ENCODE measurements around the gene SORCS2.

The SORCS2 gene

GRCh38 chr4:7223541-7223940 is 31.2 kb downstream of the SORCS2 start:
- no peak for DNase-seq (ENCODE audit: low read depth)

DNA sequence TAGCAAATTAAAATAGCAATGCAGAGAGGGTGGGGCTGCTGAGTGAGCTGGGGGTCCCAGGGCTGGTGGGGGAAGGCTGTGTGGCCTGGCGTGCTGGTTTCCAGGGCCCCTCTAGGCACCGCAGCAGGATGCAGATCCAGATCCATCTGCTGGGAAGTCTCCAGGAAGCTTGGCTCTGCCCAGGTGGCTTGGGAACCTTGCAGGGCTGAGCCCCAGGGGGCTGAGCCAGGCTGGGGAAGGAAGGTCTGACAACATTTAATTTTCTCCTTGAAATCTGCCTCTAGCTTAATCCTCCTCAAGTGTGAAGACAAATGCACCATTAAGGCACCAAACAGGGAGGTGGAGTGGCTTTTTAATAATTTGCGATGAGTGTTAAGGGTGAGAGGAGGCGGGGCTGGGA is 31.7 kb downstream of the SORCS2 start:
- no peak for DNase-seq (ENCODE audit: low read depth)

GRCh38 chr4:7224878-7225533 is 32.7 kb downstream of the SORCS2 start:
- no peak for DNase-seq (ENCODE audit: low read depth)

DNA sequence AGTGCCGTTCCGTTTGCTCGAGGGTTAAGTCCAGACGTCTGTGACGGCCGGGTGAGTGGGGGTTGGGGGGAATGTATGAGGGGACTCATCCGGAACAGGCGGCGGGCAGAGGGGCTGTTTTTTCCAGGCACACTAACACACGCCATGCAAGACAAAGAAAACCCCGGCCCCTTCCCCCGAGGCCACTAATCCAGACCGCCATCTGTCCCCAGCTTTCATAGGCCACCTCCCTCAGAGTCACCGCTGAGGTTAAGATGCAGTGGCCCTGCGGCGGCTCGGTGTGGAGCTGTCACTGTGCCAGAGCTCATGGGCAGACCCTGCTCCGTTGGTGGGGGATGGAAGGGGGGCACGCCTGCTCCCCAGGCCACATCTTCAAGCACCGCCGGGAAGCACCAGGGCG is 34.1 kb downstream of the SORCS2 start:
- no peak for DNase-seq (ENCODE audit: low read depth)

DNA sequence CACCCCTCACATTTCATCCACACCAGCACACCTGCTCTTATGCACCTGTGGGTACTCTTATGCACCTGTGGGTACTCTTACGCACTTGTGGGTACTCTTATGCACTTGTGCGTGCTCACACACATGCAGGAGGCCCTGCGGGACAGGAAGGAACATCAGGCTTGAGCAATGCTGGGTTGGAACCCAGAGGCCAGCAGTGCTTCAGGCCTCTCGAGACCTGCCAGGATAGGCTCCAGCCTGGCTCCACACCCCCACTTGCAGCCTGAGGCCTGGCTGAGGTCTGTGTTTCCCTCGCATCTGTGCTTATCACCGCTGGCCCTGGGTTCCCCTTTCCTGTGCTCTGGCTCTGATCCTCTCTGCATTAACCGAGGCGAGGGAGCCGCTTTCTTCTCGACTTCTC is 34.7 kb downstream of the SORCS2 start:
- no peak for DNase-seq (ENCODE audit: low read depth)

DNA sequence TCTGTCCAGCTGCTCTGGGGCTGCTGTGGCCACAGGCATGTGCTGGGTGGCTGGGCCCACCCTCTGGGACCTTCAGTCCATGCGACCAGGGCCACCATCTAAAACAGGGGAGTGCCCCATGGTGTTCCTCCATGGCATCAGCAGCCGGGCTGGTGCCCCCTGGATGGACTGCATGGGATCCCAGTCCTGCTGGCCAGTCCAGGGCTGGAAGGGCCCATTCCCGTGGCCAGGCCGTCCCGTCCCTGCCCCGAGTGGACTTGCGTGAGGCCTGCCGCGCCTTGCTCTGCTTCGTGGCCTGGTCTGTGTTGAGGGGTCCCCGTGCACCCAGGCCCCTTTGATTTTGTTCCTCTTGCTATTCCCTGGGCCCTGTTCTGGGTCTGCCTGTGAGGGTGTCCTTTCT is 36.4 kb downstream of the SORCS2 start:
- DNase-seq (ENCODE audit: low read depth) = no peak

- no peak for DNase-seq (ENCODE audit: low read depth)
Measured at GRCh38 chr4:7232061-7232650, 39.8 kb downstream of the SORCS2 start.

DNA sequence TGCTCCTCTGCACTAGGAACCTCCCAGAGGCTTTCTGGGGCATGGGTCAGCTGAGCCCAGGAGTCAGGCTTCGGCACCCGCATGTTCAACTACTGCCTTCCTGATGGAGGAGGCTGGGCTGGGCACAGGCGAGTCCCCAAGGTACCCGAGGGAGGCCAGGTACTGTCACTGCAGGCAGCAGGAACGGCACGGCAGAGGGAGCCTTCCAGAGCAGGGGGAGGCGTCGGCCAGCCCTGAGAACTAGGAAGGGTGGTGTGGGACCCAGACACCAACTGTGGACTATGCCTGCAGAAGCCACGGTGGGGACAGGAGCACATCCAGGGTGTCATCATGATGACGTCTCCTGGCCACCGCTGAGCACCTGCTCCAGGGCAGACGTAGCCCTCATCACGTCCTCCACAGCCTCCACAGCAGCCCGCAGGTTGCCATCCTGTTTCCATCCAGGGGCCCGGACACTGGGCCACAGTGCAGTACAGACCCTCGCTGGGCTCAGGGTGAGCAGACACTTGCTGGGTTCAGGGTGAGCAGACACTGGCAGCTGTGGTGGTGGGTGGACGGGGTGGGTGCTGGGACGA is 40.8 kb downstream of the SORCS2 start:
- DNase-seq (ENCODE audit: low read depth) = no peak

GRCh38 chr4:7233601-7234000 is 41.3 kb downstream of the SORCS2 start:
- DNase-seq (ENCODE audit: low read depth) = no peak

GRCh38 chr4:7234355-7235029 is 42.2 kb downstream of the SORCS2 start:
- DNase-seq (ENCODE audit: low read depth) = no peak

DNA sequence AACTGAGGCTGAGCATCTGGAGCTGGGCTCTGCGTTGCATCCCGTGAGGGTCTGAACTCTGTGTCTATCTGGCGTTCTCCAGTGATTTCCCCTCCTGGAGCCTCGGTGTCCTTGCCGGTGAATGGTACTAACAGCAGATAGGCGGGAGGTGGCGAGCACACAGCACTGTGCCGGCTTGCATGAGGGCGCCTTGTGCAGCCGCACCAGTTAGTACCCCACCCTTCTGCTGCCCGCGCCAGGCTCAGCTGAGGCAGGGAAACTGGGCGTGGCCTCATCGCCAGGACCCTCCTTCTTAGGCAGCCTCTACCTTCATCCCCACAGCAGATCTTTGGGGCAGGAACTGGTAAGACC is 42.7 kb downstream of the SORCS2 start:
- DNase-seq (ENCODE audit: low read depth) = no peak

- no peak for DNase-seq (ENCODE audit: low read depth)
Measured at GRCh38 chr4:7236847-7237246, 44.5 kb downstream of the SORCS2 start.

GRCh38 chr4:7237873-7238272 is 45.5 kb downstream of the SORCS2 start:
- no peak for DNase-seq (ENCODE audit: low read depth)

DNA sequence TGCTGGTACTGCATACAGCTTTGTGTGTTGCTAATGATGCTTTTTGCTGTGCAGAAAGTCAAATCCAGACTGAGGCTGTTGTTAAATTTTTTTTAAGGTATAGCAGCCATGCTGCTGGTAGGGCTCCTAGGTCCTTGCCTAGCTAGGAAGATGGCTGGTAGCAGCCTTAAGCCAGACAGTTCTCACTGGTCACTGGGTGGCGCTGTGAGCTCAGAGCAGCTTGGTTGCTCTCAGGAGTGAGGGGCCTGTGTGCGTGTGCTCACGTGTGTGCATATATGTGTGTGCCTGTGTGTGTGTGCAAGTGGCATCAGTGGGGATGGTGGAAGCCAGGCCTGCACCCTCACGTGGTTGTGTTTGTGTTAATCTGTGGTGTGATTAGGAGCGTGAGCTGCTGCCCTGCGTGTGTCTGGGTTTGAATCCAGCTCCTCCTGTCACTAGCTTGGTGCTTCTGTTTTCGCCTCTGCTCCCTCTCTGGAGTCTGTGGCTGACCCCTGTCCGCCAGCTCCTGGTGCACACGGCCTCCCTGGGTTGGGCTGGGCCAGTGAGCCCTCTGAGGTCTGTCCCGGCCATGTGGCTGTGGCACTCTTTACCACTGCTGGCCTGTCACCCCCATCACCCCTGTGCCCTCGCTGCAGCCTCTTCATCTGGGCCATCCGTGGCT is 46.1 kb downstream of the SORCS2 start:
- DNase-seq (ENCODE audit: low read depth) = no peak

- no peak for DNase-seq (ENCODE audit: low read depth)
Measured at GRCh38 chr4:7239101-7239820, 46.9 kb downstream of the SORCS2 start.

DNA sequence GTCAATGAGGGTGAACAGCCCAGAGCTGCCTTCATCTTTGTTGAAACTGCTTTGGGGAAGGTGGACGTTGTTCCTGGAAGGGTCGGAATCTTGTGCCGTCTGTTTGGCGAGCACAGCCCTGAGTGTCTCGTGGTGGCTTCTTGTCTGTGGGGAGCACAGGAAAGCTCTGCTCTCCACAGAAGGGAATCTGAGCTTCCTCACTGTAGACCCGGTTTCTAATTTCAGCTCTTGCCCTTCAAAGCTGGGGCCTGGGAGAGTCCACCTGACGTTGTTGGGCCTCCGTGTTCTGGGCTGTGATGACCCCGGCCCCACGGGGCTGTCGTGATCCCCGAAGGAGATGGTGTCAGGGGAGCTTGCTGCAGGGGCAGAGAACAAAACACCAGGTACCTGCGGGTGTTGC is 47.5 kb downstream of the SORCS2 start:
- no peak for DNase-seq (ENCODE audit: low read depth)

DNA sequence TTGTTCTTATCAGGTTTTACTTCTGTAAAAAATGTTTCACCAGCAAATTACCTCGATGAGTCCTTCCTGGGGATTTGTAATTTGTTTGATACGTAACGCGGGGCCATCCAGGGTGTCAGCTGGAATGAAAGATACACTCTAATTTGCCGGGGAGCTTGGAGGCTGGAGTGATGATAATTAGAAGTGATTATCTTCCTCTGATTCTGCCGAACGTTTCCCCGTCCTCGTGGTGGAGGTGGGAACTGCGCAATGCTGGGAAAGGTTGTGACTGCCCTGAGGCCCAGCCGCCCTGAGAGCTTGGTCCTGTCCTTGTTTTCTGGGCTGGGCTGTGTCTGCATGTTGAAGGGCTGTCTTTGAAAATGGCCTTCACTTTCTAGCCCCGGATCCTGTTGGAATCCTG is 48.0 kb downstream of the SORCS2 start:
- DNase-seq (ENCODE audit: low read depth) = no peak

DNA sequence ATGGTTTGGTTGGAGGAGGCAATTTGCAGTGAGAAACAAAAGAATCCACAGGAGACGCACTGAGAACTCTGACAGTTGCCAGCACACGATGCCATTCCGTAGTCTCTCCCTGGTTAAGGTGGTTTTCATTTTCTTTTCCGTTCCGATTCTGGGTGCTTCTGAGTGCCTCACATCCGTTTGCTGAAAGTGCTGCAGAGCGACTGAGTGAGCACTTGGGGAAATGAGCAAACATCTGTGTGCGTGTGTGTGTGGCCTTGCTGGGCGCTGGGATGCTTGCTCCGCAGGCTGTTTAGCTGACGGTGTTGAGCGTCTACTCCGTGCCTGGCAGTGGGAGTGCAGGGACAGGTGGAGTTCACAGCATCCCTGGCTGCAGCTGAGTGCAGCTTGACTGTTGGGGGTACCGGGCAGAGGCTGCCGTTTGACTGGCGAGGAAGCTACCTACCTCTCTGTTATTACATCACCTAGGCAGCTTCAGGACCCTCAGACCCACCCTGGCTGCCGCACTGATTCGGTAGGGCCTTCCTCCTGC is 49.3 kb downstream of the SORCS2 start:
- DNase-seq (ENCODE audit: low read depth) = no peak

DNA sequence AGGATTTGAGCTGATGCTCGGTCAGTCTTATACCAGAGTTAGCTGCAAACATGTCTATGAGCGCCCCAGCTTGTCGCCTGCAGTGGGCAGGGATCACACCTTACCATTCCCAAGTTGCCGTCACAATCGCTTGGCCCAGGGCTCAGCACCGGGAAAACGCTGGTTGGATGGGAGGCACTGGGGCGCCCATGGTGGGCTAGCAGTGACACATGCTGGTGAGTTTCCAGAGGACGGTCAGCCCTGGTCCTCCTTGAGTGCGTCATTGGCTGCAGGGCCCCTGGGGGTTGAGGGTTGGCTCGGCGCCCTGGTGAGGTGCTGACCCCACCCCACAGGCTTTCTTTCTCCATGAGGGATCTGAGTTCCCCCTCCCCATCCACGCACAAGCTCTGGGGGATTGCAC is 50.4 kb downstream of the SORCS2 start:
- DNase-seq (ENCODE audit: low read depth) = no peak

GRCh38 chr4:7243609-7244330 is 51.4 kb downstream of the SORCS2 start:
- no peak for DNase-seq (ENCODE audit: low read depth)

DNA sequence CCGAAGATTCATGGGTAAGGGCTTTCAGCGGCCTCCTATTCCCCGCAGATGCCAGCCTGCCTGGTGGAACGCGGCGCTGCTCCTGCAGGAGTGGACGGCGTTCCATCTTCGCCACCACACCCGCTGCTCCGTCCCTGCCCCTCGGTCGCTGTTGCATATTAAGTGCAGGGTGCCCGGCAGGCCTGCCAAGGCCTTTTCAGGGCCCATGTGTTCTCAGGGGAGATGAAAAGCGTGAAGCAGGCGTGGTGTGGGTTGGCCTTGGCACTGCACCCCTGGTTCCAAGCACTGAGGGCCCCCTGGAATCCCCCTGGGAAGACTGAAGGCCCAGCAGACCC is 52.0 kb downstream of the SORCS2 start:
- no peak for DNase-seq (ENCODE audit: low read depth)
